HG03159 (cell line): Measurements from ENCODE around the gene HASPIN.
"Not testable (repeated sequence)": the region's sequence is repeated elsewhere in the genome, so short reads cannot be mapped to it uniquely, and the experiment has no call there.

ENCODE experiments used
- ATAC-seq: cut with Tn5 transposase; IDR thresholded peaks from one replicate; pipeline ENCODE4 v1.9.1; 2021; ENCODE audit warnings: mild to moderate bottlenecking, moderate library complexity; ENCODE audit not compliant: unreplicated experiment

HASPIN gene

DNA sequence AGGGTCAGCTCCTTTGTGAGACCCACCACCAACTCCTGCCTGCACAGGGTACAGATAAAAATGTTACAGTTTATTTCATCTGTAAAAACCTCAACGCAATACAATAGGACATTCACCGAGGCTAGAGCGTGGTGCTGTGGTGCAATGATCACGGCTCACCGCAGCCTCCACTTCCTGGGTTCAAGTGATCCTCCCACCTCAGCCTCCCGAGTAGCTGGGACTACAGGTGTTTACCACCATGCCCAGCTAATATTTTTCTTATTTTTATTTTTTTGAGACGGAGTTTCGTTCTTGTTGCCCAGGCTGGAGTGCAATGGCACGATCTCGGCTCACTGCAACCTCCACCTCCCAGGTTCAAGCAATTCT lies 11.2 kb downstream of the HASPIN start:
- ATAC-seq = not testable (repeated sequence)

DNA sequence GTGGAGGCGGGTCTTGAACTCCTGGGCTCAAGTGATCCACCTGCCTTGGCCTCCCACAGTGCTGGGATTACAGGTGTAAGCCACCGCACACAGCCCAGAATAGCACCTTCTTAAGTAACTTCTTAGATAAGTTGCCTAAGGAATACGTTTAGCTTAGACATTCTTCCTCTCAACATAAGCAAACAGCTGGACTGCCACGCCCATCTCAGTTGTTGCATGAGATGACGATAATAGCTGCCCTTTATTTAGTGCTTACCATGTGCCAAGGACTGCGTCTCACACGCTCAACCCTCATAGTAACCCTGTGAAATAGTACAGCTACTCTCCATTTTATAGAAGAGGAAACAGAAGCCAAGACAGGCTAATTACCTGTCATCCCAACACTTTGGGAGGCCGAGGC lies 11.8 kb downstream of the HASPIN start:
- no peak for ATAC-seq

DNA sequence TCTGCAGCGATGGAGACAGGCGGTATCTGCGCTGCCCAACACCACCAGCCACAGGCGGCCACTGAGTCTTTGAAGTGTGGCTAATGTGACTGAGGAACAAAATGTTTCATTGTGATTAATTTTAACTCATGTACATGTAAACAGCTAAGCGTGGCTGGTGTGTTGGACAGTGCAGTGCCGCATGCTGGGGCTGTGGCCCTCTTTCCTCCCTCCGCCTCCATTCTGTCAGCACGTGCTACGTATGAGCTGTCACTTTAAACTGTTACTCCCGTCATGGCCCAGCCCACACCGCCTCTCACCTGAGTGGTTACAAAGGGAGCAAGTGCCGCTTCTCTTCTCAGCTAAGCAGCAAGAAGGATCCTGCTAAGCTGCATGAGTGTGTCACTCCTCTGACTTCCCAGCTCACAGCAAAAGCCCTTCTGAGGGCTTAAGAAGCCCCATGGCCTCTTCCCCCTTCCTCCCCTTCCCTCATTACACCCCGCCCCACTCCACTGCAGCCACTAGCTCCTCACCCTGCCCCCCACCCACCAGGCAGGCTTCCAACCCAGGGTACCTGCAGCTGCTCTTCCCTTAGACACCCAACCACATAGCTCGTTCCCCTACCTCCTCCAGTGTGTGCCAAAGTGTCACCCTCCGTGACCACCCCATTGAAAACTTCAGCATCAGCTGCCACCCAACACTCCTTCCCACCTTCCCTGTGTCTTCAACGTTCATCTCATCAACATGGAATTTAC lies 15.0 kb downstream of the HASPIN start:
- ATAC-seq = no peak

DNA sequence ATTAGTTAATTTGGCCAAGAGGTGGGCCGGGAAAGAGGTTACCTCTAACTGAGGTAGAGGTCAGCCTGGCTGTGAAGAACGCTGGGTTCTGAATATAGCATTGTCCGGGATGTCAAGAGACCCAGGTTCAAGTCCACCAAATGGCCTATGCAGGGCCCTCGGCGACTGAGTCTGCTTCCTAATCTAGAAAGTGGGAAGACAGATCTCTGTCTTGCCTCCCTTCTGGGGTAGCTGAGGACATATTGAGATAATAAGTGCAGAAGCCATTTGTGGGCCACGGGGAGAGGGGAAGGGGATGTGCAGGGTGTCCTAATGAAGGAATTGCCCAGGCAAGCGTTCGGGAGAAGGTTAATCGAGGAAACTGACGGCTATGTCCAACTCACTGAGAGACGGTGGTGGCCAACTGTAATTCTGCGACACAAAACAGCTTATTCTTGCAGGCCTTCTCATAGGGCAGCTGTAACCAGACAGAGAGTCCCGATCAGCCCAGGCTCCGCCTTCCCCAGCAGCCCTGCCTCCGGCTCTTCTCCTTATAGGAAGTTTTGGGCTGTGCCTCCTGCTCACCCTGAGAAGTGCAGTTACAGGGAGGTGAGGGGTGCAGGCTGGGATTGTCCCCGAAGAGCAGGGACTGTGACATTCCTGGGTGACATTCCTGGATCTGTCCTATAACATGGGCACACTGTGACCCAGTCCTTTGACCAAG lies 15.9 kb downstream of the HASPIN start:
- no peak for ATAC-seq

DNA sequence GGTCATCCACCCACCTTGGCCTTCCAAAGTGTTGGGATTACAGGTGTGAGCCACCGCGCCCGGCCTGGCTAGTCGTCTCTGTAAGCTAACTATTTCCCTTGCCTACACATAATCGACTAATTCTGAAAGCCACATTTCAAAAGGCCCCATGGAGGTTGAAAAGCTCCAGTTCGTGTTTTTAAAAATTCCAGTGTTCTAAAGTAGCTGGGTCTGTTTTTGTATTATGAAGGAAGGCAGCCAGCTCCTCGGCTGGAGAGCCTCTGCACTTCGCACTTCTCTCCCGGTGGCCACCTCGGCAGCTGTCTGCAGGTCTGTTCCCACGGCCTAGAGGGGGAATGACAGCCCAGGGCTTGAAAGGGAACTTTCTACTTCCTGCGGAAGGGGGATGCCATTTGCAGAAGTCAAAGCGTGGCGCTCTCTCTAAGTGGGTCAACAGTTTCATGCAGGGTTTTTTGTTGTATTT lies 16.9 kb downstream of the HASPIN start:
- no peak for ATAC-seq

DNA sequence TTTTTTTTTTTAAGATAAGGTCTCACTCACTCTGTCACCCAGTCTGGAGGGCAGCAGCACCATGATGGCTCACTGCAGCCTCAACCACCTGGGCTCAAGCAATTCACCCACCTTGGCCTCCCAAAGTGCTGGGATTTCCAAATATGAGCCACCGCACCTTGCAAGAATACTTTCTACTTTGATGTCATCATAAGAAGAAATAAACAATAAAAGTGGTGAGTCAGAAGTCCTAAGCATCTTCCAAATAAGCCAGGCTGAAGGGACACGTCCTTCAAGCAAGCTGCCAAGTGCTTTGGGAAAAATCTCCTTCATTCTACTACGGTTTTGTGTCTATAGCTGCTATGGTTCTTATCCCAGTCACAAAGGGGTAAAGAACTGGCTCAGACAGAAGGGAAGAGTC lies 20.3 kb downstream of the HASPIN start:
- no peak for ATAC-seq

DNA sequence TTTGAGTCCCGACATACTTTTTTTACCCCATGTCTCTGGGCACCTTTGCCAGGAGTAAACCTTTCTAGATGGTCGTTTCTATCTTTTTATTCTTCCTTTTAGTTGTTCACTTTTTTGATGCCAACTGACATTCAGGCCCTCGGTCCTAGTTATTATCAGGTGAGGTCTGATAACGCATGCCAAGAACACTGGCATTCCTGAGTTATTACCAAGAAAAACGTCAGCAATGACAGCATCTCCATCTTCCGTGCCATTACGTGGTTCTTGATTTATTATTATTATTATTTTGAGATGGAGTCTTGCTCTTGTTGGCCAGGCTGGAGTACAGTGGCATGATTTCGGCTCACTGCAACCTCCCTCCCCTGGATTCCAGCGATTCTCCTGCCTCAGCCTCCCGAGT lies 21.4 kb downstream of the HASPIN start:
- ATAC-seq = no peak

DNA sequence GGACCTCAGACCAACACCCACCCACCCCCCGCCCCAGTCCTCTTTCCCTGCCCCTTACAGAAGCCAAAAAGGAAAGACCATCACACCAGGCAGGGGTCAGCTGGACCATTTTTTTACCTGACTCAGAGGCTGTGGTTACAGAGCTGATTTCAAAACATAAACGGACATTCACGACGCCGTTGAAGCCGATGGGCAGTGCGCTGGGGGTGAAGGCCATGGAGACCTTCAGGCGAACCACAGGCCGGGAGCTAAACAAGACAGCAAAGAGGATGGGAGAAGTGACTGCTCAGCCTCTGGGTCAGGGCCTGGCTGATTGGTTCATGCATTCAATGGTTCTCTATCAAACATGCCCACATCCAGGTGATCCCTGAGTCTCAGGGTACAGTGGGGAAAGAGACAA lies 24.1 kb downstream of the HASPIN start:
- no peak for ATAC-seq

DNA sequence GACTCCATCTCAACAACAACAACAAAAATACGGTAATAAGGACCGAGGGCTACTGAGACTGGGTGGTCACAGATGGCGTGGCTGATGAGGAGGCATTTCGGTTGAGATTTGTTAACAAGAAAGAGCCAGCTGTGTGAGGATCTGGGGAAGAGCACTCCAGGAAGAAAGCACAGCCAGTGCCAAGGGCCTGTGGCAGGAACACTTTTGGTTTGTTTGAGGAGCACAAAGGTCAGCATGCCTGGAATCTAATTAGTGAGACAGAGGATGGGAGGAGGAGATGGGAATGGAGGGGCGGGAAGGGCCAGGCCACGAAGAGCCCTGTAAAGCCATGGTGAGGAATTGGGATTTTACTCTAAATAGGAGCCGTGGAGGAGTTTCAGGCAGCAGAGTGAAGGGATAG lies 24.9 kb downstream of the HASPIN start:
- no peak for ATAC-seq

DNA sequence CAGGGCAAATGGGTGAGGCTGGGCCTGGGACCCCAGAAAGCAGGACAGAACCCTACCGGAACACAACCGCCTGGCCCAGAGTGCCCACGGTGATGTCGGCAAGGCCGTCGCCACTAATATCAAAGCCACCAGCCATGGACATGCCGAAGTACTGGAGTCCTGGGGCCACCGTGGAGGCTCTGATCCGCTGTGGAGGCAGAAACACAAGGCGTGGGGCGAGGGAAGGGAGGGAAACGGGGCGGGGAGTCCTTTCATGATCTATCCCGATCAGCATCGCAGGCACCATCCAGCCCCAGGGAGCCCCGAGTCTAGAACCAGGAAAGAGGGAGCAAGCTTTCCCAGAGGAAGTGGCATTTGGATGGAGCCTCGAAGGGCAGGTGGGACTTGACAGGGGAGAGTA lies 26.6 kb downstream of the HASPIN start:
- ATAC-seq = no peak

DNA sequence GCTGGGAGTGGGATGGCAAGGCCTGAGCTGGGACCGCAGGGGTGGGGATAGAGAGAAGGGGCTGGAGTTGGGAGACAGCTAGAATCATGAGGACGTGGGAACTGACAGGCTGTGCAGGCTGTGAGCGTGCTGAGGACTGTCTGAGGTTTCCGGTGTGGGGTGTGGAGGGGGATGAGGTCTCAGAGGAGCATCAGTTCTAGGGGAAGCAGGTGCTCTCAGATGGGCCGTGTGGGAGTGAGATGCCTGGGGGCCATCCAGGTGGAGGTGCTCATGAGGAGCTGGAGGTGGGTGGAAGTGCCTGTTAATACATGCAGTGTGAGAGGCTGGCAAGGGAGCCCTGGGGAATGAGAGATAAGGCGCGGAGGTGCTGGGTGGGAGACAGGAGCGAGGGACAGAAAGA lies 27.2 kb downstream of the HASPIN start:
- no peak for ATAC-seq

DNA sequence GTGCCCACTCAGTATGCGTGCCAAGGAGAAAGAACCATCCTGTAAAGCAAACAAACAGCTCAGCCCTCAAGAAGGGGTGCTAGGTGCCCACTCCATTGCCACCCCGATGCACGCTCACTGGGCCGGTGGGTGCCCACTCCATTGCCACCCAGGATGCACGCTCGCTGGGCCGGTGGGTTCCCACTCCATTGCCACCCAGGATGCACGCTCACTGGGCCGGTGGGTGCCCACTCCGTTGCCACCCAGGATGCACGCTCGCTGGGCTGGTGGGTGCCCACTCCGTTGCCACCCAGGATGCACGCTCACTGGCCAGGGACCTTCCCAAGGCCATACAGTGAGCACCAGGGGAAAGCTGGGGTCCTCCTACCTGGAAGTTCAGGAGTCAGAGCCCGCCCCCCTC lies 28.1 kb downstream of the HASPIN start:
- no peak for ATAC-seq

DNA sequence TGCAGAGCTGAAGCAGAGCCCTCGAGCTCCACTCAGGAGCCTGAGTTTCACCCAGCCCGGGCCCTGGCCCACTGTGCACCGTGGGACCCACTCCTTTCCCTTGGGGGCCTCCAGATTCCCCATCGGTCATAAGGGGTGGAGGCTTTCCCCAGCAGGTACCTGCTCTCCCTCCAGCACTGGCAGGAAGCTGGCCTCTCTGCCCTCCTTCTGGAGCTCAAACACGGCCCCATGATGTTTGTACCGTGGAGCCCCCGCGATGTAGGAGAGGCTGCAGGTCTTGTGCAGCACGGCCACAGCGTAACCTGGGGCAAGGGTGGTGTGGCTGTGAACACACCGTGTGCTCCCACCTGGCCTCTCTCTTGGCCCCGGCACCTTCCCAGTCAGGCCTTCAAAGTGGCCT lies 29.9 kb downstream of the HASPIN start:
- ATAC-seq = no peak

DNA sequence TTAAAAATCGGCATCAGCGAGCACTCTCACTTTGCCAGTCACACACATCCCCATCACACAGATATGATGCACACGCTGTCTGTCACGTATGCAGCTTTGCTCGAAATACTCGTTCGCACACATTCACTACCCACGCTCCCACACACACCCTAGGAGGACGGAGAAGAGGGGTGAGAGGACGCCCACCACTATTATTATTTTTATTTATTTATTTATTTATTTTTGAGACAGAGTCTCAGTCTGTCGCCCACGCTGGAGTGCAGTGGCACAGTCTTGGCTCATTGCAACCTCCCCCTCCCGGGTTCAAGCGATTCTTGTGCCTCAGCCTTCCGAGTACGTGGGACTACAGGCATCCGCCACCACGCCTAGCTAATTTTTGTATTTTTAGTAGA lies 30.4 kb downstream of the HASPIN start:
- ATAC-seq = no peak

DNA sequence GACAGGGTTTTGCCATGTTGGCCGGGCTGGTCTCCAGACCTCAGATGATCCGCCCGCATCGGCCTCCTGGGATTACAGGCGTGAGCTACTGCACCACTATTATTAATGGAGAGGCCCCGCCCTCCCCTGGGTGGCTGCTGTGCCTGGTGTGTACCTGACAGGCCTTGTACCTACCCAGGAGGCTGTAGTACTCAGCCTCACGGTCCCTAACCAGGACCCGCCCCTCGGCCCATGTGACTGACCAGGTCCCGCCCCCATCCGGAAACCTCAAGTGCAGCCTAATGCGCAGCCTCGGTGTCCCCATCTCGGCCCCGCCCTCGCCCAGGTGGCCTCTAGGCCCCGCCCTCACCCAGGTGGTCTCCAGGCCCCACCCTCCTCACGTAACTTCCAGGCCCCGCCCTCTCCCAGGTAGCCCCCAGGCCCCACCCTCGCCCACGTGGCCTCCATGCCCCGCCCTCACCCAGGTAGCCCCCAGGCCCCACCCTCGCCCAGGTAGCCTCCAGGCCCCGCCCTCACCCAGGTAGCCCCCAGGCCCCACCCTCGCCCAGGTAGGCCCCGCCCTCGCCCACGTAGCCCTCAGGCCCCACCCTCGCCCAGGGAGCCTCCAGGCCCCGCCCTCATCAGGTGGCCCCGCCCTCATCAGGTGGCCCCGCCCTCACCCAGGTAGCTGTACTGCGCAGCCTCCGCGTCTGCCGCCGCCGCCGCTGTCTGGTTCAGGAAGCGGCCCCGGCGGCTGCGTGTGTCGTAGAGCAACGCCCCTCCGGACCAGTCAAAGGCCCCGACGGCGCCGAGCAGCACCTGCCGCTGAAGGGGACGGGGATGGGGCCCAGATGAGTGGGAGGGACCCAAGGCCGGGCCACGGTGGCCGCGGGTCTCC lies 31.0 kb downstream of the HASPIN start:
- ATAC-seq = no peak

DNA sequence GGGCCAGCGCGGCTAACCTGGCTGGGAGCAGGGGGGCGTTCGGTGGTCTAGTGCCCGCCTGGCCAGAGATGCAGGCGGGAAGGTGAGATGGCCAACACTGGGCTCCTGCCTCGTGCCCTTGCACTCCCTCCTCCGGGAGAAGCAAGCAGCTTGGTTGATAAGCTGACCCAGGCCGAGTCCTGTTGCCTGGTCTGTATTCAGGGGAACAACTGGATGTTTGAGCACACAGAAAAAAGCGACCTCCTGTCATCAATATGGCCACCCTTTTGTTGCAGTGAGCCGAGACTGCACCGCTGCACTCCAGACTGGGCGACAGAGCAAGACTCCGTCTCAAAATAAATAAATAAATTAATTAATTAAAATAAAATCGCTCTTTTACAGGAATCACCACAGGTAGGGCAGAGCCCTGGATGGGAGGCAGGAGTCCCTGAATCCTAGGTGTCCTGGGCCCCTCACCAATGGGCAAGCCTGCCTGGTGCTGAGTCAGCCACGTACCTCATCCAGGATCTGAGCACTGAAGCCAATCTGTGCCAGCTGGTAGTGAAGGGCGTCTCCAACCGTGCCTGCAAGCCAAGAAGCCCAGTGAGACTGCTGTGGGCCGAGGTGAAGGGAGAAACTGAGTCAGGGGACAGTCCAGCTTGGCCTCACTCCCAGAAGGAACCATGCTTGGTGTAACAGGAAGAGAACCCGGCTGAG lies 31.8 kb downstream of the HASPIN start:
- ATAC-seq = no peak

DNA sequence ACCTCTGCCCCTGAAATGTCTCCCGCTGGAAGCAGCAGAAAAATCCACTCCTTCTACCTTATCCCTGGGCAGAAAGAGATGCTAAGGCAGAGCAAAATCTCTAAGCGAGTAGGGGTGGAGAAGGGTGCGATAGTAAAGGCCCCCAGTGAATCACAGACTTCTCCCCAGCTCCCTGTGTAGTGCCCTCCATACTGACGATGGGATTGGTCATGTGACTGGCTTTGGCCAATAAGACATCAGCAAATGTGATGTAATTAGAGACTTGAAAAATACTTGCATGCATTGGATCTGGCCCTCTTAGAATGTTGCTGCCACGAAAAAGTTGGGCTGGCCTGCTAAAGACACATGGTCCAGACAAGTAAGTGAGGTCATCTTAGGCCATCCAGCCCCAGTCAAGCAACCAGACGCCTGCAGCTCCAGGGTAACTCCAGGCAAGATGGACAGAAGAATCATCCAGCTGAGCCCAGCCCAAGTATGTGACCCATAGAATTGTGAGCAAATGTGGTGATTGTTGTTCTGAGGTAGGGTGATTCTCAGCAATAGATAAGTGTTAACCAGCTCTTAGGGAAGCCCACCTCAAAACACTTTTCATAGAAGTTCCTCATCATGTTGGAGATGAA lies 36.0 kb downstream of the HASPIN start:
- ATAC-seq = no peak

DNA sequence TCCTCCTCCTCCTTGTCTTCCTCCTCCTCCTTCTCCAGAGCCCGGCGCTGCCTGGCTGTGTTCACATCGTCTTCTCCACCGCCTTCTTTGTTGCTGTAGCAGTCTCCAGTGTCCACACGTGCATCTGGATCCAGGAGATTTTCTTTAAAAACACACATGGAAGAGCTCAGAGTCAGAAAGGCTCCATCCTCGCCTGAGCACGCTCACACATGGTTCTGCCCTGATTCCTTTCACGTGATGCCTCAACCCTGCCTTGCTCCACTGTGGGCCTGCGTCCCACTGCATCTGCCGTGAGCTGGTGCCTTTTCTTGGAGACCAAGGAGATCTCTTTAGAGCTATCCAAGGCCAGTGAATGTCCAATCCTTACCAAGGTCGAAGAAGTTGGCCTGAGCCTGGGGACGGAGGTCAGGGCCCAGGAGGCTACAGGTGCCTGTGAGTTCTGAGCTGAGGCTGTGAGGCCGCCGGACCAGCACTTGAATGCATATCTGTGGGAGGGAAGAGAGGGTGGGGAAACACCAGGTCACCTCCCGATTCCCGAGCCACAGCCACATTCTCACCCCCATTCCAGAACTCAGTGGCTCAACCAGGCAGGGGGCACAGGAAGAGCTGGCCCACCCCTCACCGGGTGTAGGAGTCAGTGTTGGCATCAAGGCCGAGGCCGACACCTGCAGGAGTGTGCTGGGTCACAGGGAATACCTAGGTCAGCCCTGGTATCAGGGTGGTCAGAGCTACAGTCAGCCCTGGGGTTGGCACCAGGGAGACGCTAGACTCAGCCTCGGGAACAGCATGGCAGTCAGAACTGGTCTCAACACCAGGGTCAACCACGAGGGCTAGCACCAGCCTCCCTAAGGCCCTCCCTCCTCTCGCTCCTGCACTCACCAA lies 37.6 kb downstream of the HASPIN start:
- no peak for ATAC-seq

DNA sequence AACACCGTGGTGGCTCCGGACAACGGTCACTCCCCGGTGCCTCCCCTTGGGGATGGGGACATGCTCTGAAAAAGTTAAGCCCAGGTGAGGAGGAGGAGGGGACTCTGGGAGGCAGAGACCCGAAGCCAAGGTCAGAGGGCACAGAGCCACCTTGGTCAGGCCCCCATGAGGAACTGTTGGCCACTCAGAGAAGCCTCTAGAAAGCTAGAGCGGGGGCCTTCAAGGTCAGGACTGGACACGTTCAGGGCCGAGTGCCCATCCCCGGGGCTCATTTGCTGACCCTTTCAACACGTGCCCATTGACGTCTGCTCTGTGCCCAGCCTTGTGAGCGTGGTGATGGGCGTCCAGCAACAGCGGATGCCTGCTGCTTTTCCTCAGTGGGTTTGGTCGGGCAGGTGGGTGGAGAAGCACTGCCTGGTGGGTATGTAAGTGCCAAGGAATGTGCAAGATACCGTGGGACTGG lies 38.2 kb downstream of the HASPIN start:
- ATAC-seq = no peak
